KMS-11 (cell line): Measurements from ENCODE around the gene COX6B2.

ENCODE experiments used
- H2AFZ ChIP-seq: fragments of 200-600 bp; sonication (generic); 2 replicates; pipeline ENCODE4 v1.6.1; 2016; ENCODE audit warnings: antibody characterized with exemption, mixed run types, low read depth
- H3K27ac ChIP-seq: fragments of 200-600 bp; sonication (generic); 2 replicates; pipeline ENCODE4 v1.6.1; 2016; ENCODE audit warnings: mild to moderate bottlenecking, mixed run types
- H3K27me3 ChIP-seq: fragments of 200-600 bp; sonication (generic); 2 replicates; pipeline ENCODE4 v1.6.1; 2017; ENCODE audit warnings: mild to moderate bottlenecking, low read depth, mixed run types, moderate library complexity; ENCODE audit not compliant: insufficient read depth
- H3K36me3 ChIP-seq: fragments of 200-600 bp; sonication (generic); 2 replicates; pipeline ENCODE4 v1.6.1; 2017; ENCODE audit warnings: mild to moderate bottlenecking, mixed run types; ENCODE audit not compliant: insufficient read depth
- H3K4me1 ChIP-seq: fragments of 200-600 bp; sonication (generic); 2 replicates; pipeline ENCODE4 v1.6.1; 2016; ENCODE audit warnings: mild to moderate bottlenecking, low read depth, mixed run types; ENCODE audit not compliant: poor library complexity, severe bottlenecking
- H3K4me2 ChIP-seq: fragments of 200-600 bp; sonication (generic); 2 replicates; pipeline ENCODE4 v1.7.0; 2016; ENCODE audit warnings: mild to moderate bottlenecking, mixed run types
- H3K4me3 ChIP-seq: fragments of 200-600 bp; sonication (generic); IDR thresholded peaks from 2 replicates; pipeline ENCODE4 v1.6.1; 2017; ENCODE audit warnings: low read depth, low read length, mixed read lengths; ENCODE audit not compliant: insufficient read depth
- H3K79me2 ChIP-seq: fragments of 200-600 bp; sonication (generic); 2 replicates; pipeline ENCODE4 v1.6.1; 2016; ENCODE audit warnings: low read depth, mixed run types; ENCODE audit not compliant: insufficient read depth
- H3K9ac ChIP-seq: fragments of 200-600 bp; sonication (generic); 2 replicates; pipeline ENCODE4 v1.6.1; 2016; ENCODE audit warnings: mild to moderate bottlenecking, mixed run types
- H4K20me1 ChIP-seq: fragments of 200-600 bp; sonication (generic); 2 replicates; pipeline ENCODE4 v1.6.1; 2016; ENCODE audit warnings: mild to moderate bottlenecking, mixed run types; ENCODE audit not compliant: insufficient read depth
- CTCF ChIP-seq: fragments of 200-600 bp; sonication (generic); conservative IDR thresholded peaks from 2 replicates; pipeline ENCODE4 v1.6.1; 2017; ENCODE audit warnings: low read depth, mild to moderate bottlenecking, antibody characterized with exemption, low read length, moderate library complexity, mixed read lengths

Gene COX6B2

GRCh38 chr19:55303477-55303876 lies 51.0 kb downstream of the COX6B2 start:
- Histone ChIP-seq H4K20me1 (no peaks in the 10 kb centered on the region), H3K27ac (no peak overlapping the region), H3K9ac (no peak overlapping the region), H2AFZ (no peak overlapping the region), H3K27me3 (no peaks in the 10 kb centered on the region), H3K36me3 (no peaks in the 10 kb centered on the region), H3K4me1 (peaks cover 11% of the 10 kb centered on the region), H3K4me2 (no peak overlapping the region), H3K79me2 (no peaks in the 10 kb centered on the region), H3K4me3 (no peak overlapping the region)
- TF ChIP-seq CTCF: no peak

- H3K4me2 ChIP-seq: peak overlapping the region; percentile 56; the same call in 1 of the 2 replicates
- no peak for TF ChIP-seq CTCF
- H3K9ac ChIP-seq: peak overlapping the region; percentile 11; the same call in 1 of the 2 replicates
- no peaks in the 10 kb centered on the region for H3K79me2 ChIP-seq
- no peaks in the 10 kb centered on the region for H4K20me1 ChIP-seq
- no peaks in the 10 kb centered on the region for H3K36me3 ChIP-seq
- H3K27me3 ChIP-seq: no peaks in the 10 kb centered on the region
- peak overlapping the region; percentile 68 for H2AFZ ChIP-seq
- no peak overlapping the region for H3K27ac ChIP-seq
- H3K4me1 ChIP-seq: peaks cover 11% of the 10 kb centered on the region
- no peak overlapping the region for H3K4me3 ChIP-seq
Measured at GRCh38 chr19:55302318-55302703, 52.2 kb downstream of the COX6B2 start.

GRCh38 chr19:55301459-55302317 lies 52.8 kb downstream of the COX6B2 start:
- Histone ChIP-seq H4K20me1 (no peaks in the 10 kb centered on the region), H2AFZ (peak overlapping the region; percentile 68), H3K4me3 (no peak overlapping the region), H3K9ac (peak overlapping the region; percentile 41), H3K4me2 (peak overlapping the region; percentile 56; the same call in 1 of the 2 replicates), H3K79me2 (no peaks in the 10 kb centered on the region), H3K27me3 (no peaks in the 10 kb centered on the region), H3K27ac (no peak overlapping the region), H3K4me1 (peaks cover 11% of the 10 kb centered on the region), H3K36me3 (no peaks in the 10 kb centered on the region)
- TF ChIP-seq CTCF: peak; percentile 97

- Histone ChIP-seq H3K4me3 (no peak overlapping the region), H3K27ac (no peak overlapping the region)
- TF ChIP-seq CTCF: no peak
Measured at GRCh38 chr19:55300886-55301458, 53.5 kb downstream of the COX6B2 start.

More at GRCh38 chr19:55300886-55301458, 53.5 kb downstream of the COX6B2 start:
- H3K79me2 ChIP-seq: no peaks in the 10 kb centered on the region
- no peaks in the 10 kb centered on the region for H3K36me3 ChIP-seq
- no peaks in the 10 kb centered on the region for H4K20me1 ChIP-seq
- peak overlapping the region; percentile 68; the same call in 1 of the 2 replicates for H2AFZ ChIP-seq
- H3K4me1 ChIP-seq: peaks cover 11% of the 10 kb centered on the region
- peak overlapping the region; percentile 56; the same call in 1 of the 2 replicates for H3K4me2 ChIP-seq
- H3K9ac ChIP-seq: no peak overlapping the region; the same call in 1 of the 2 replicates
- no peaks in the 10 kb centered on the region for H3K27me3 ChIP-seq
